GM20000 (cell line): Measurements from ENCODE around the gene CYB5B.

Experiments used
- DNase-seq: peaks from one replicate; pipeline ENCODE4 v3.0.0; 2012; ENCODE audit warnings: low spot score
- CTCF ChIP-seq: IDR thresholded peaks from 2 replicates; pipeline ENCODE4 v1.5.1; 2012; ENCODE audit warnings: mild to moderate bottlenecking, control low read depth; ENCODE audit errors: extremely low read depth, missing control alignments

Gene CYB5B

GRCh38 chr16:69384974-69385373, 39.4 kb upstream of the CYB5B start:
- peak; percentile 21 for DNase-seq
- no peak for TF ChIP-seq CTCF

DNA sequence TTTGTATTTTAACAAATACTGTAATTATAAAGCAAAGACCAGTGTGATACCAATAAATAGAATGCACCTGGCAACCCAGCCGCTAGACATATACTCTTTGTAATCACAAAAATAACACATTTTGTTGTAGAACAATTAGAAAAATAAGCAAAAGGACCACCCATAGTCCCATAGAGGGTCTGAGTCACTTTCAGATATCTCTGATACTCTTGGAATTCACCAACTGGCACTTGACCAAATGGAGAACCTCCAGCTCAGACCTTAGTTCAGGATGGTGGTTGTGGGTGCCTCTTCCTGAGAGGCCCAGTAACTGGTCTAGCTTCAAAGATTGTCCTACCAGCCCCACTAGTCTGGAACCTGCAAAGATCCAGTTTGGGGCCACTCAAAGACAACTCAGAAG, 37.8 kb upstream of the CYB5B start:
- TF ChIP-seq CTCF, result no peak
- no peak for DNase-seq

GRCh38 chr16:69393898-69394849, 30.2 kb upstream of the CYB5B start:
- TF ChIP-seq CTCF, result no peak
- no peak for DNase-seq

DNA sequence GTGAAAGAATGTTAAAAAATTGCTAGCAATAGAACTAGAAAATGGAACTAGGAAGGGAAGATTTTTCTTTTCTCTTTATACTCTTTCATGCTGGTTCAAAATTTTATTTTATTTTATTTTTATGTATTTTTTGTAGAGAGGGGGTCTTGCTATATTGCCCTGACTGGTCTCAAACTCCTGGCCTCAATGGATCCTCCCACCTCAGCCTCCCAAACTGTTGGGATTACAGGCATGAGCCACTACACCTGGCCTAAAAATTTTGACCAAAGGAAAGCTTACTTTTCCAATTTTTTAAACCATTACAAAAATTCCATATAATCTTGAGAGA, 28.6 kb upstream of the CYB5B start:
- TF ChIP-seq CTCF, result no peak
- no peak for DNase-seq

DNA sequence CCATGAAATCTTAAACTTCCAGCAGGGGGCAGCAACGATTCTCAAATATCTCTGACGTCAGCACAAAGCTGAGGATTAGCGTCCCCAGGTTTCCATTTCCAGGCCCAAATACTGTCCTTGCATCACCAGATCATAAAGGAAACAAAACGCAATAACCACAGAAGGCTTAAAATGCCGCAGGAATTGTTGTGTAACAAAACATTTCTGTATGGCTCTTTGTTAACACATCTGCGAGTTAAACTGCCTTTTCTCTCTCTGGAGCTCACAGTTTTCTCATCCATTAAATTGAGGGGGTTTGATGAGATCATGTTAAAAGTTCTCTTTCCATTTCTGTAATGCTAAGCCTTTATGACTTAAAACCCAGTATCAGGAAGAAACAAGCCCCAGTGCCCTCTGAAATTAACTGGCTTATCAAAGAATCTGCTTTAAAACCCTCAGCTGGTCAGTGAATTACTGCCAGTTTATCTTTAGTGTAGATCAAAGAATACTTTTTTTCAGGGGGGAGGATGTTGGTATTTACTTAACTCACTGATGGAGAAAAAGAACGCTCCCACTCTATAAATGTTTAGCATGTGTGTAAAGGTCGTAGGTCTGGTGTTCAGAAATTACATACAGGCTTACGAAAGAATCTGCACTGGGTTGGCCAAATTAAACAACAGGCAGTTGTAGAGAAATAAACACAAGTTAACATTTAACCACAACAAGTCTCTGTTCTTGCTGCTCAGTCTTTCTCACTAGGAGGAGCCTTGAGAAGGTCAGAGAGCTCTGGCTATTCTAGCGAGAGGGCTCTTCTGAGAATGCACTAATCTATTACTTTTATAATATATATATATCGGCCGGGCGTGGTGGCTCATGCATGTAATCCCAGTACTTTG, 28.0 kb upstream of the CYB5B start:
- TF ChIP-seq CTCF, result peak; percentile 25
- peak; percentile 60 for DNase-seq

DNA sequence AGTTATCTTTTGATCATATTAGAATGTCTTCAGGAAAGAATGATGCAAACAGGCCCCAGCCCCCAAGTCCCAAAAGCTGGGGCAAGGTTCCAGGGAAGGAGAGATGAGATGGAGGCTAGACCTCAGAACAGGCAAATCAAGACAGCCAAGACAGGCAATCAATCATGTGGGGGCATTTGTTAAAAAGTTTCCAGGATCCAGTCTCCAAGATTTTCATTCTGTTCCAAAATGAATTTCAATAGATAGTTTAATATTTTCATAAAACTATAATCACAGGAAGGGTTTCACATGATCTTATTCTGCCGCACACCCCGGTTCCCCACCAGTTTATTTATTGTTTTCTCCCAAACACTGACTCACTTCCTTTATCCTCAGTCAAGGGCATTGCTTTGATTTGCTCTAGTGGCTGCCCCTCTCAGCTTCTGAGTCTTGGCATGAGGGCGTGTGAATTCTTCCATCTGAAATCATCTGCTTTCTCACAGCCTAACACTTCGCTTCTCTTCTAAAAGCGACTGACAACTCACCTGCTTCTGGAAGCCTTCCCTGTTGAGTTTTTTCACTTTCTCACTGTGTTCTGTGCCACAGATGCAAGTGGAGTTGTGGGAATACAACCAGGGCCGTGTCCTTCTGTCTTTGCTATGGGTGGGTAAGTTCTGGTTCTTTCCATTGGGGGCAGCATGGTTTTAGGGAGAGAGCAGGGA, 26.4 kb upstream of the CYB5B start:
- no peak for TF ChIP-seq CTCF
- DNase-seq, result no peak

GRCh38 chr16:69399361-69399760, 25.1 kb upstream of the CYB5B start:
- DNase-seq, result no peak
- no peak for TF ChIP-seq CTCF
